Mesenchymal stem cell (in vitro differentiated cells and primary cell): Measurements from ENCODE around the gene SYTL2.

Source experiments
- DNase-seq: peaks from one replicate; pipeline ENCODE4 v3.0.0-alpha.2; 2013
- H2AFZ ChIP-seq: one replicate; pipeline ENCODE4 v1.6.1; 2013; ENCODE audit warnings: low read depth, mild to moderate bottlenecking, control low read depth, inconsistent platforms, low read length, moderate library complexity
- H2AK5ac ChIP-seq: 2 replicates; pipeline ENCODE4 v1.6.1; 2013; ENCODE audit warnings: low read length, moderate library complexity, mild to moderate bottlenecking, inconsistent platforms; ENCODE audit not compliant: severe bottlenecking
- H2BK120ac ChIP-seq: one replicate; pipeline ENCODE4 v1.6.1; 2013; ENCODE audit warnings: low read depth, mild to moderate bottlenecking, inconsistent platforms, low read length, moderate library complexity
- H2BK12ac ChIP-seq, 2 experiments: one replicate each; pipeline ENCODE4 v1.6.1; 2013; ENCODE audit warnings: inconsistent platforms in 2 of 2, low read length in 2 of 2, mild to moderate bottlenecking in 2 of 2, moderate library complexity in 2 of 2, control low read depth in 1 of 2
- H2BK15ac ChIP-seq: one replicate; pipeline ENCODE4 v1.6.1; 2013; ENCODE audit warnings: mild to moderate bottlenecking, low read depth, inconsistent platforms; ENCODE audit not compliant: poor library complexity, severe bottlenecking
- H2BK5ac ChIP-seq: 2 replicates; pipeline ENCODE4 v1.6.1; 2013; ENCODE audit warnings: low read depth, mild to moderate bottlenecking, low read length, control low read depth, inconsistent platforms; ENCODE audit not compliant: poor library complexity, severe bottlenecking
- H3K14ac ChIP-seq, 2 experiments: one replicate each; pipeline ENCODE4 v1.6.1; 2013; ENCODE audit warnings: inconsistent platforms in 2 of 2, low read length in 2 of 2, control low read depth in 1 of 2, mild to moderate bottlenecking in 1 of 2, moderate library complexity in 1 of 2
- H3K18ac ChIP-seq, 2 experiments: one replicate each; pipeline ENCODE4 v1.6.1; 2013; ENCODE audit warnings: inconsistent platforms in 2 of 2, low read length in 2 of 2, control low read depth in 1 of 2, low read depth in 1 of 2, mild to moderate bottlenecking in 1 of 2
- H3K23ac ChIP-seq, 2 experiments: one replicate each; pipeline ENCODE4 v1.6.1; 2013; ENCODE audit warnings: inconsistent platforms in 2 of 2, low read length in 2 of 2, mild to moderate bottlenecking in 2 of 2, moderate library complexity in 2 of 2, control low read depth in 1 of 2
- H3K27ac ChIP-seq: 2 replicates; pipeline ENCODE4 v1.5.1; 2013; ENCODE audit warnings: mild to moderate bottlenecking, moderate library complexity, low read length, control low read depth, inconsistent platforms; ENCODE audit not compliant: poor library complexity, severe bottlenecking
- H3K27me3 ChIP-seq, 2 experiments: 2 replicates each; pipeline versions ENCODE4 v1.6.1 to v1.7.0; 2013; ENCODE audit warnings: low read length in 2 of 2, mild to moderate bottlenecking in 2 of 2, moderate library complexity in 2 of 2, control low read depth in 1 of 2, inconsistent platforms in 1 of 2; ENCODE audit not compliant: control insufficient read depth in 1 of 2, insufficient read depth in 1 of 2
- H3K36me3 ChIP-seq, 2 experiments: 2 replicates each; pipeline versions ENCODE4 v1.6.1 to v1.7.0; 2013; ENCODE audit warnings: low read length in 2 of 2, control low read depth in 1 of 2, inconsistent platforms in 1 of 2, low read depth in 1 of 2, mild to moderate bottlenecking in 1 of 2; ENCODE audit not compliant: insufficient read depth in 2 of 2, control insufficient read depth in 1 of 2
- H3K4ac ChIP-seq, 2 experiments: one replicate each; pipeline ENCODE4 v1.6.1; 2013; ENCODE audit warnings: inconsistent platforms in 2 of 2, low read length in 2 of 2, mild to moderate bottlenecking in 2 of 2, moderate library complexity in 2 of 2, control low read depth in 1 of 2, low read depth in 1 of 2
- H3K4me1 ChIP-seq: 2 replicates; pipeline ENCODE4 v1.6.1; 2013; ENCODE audit warnings: low read depth, low read length, control low read depth; ENCODE audit not compliant: control insufficient read depth, insufficient read depth
- H3K4me2 ChIP-seq: 2 replicates; pipeline ENCODE4 v1.6.1; 2013; ENCODE audit warnings: low read length, mild to moderate bottlenecking, inconsistent platforms; ENCODE audit not compliant: poor library complexity, severe bottlenecking
- H3K4me3 ChIP-seq, 2 experiments: 2 replicates each; pipeline versions ENCODE4 v1.5.1 to v1.7.0; 2013; ENCODE audit warnings: low read length in 2 of 2, mild to moderate bottlenecking in 2 of 2, control low read depth in 1 of 2, low read depth in 1 of 2; ENCODE audit not compliant: insufficient read depth in 1 of 2
- H3K79me1 ChIP-seq: replicated peaks from 2 replicates; pipeline ENCODE4 v1.6.1; 2013; ENCODE audit warnings: mild to moderate bottlenecking, control low read depth, low read length, inconsistent platforms; ENCODE audit not compliant: poor library complexity, severe bottlenecking
- H3K9ac ChIP-seq: 2 replicates; pipeline ENCODE4 v1.7.0; 2013; ENCODE audit warnings: mild to moderate bottlenecking, low read length, moderate library complexity
- H3K9me3 ChIP-seq: 2 replicates; pipeline ENCODE4 v1.7.0; 2013; ENCODE audit warnings: mild to moderate bottlenecking, low read length; ENCODE audit not compliant: control insufficient read depth
- H4K8ac ChIP-seq: one replicate; pipeline ENCODE4 v1.6.1; 2013; ENCODE audit warnings: inconsistent platforms, mild to moderate bottlenecking, low read length, moderate library complexity
- H4K91ac ChIP-seq: one replicate; pipeline ENCODE4 v1.6.1; 2013; ENCODE audit warnings: mild to moderate bottlenecking, low read length, inconsistent platforms
- WGBS: methylation state at CpG from one replicate; pipeline ENCODE4 v1.1.7; 2013; ENCODE audit warnings: mixed read lengths; 5-methylcytosine and 5-hydroxymethylcytosine counted together

Gene SYTL2

GRCh38 chr11:85652786-85653447 lies 158.0 kb downstream of the SYTL2 start:
- H3K9ac ChIP-seq, result no peak overlapping the region
- H2AK5ac ChIP-seq, result no peak overlapping the region
- no peak overlapping the region for H3K4ac ChIP-seq
- H3K36me3 ChIP-seq, result peaks cover 3 to 66% of the 10 kb centered on the region in 2 experiments
- WGBS, result 100% methylated on average over 1 of the region's 3 CpGs
- no peak overlapping the region for H2AFZ ChIP-seq
- H4K91ac ChIP-seq, result no peak overlapping the region
- H3K18ac ChIP-seq, result no peak overlapping the region
- H4K8ac ChIP-seq, result no peak overlapping the region
- no peak overlapping the region for H2BK5ac ChIP-seq
- H2BK12ac ChIP-seq, result no peak overlapping the region
- no peak overlapping the region for H3K27ac ChIP-seq
- H3K4me3 ChIP-seq, result no peak overlapping the region
- no peak overlapping the region for H3K4me2 ChIP-seq
- H3K27me3 ChIP-seq, result no peaks in the 10 kb centered on the region
- H2BK15ac ChIP-seq, result no peak overlapping the region
- H2BK120ac ChIP-seq, result no peak overlapping the region
- no peaks in the 10 kb centered on the region for H3K9me3 ChIP-seq
- H3K23ac ChIP-seq, result no peak overlapping the region
- no peak for DNase-seq
- H3K79me1 ChIP-seq, result peaks cover 1% of the 10 kb centered on the region
- H3K14ac ChIP-seq, result no peak overlapping the region
- H3K4me1 ChIP-seq, result peaks cover 3% of the 10 kb centered on the region

DNA sequence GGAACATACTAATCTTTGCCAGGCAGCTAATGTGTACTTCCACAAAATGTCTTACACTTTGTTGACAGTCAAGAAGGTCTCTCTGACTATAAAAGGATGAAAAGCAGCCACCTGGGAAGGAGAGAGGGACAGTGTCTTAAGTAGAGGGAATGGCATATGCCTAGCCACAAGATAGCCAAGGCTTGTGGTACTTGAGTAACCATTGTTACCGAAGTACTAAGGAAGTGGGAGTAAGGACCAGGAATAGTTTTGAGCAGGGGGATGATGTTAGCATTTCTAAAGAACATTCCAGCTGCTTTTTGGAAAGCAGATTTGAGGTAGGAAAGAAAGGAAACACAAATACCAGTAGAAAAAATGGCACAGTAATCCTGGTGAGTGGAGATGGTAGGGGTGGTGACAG lies 159.8 kb downstream of the SYTL2 start:
- H3K27me3 ChIP-seq, result no peaks in the 10 kb centered on the region
- H3K27ac ChIP-seq, result no peak overlapping the region
- no peak for DNase-seq
- H4K8ac ChIP-seq, result no peak overlapping the region
- H3K4me3 ChIP-seq, result no peak overlapping the region
- no peak overlapping the region for H2AFZ ChIP-seq
- no peak overlapping the region for H2BK5ac ChIP-seq
- no peaks in the 10 kb centered on the region for H3K9me3 ChIP-seq
- H3K79me1 ChIP-seq, result peaks cover 1% of the 10 kb centered on the region
- H3K23ac ChIP-seq, result no peak overlapping the region
- H4K91ac ChIP-seq, result no peak overlapping the region
- H3K14ac ChIP-seq, result no peak overlapping the region
- WGBS, result 98% methylated on average over 1 of the region's 1 CpG
- H3K36me3 ChIP-seq, result peaks cover 3 to 48% of the 10 kb centered on the region in 2 experiments
- H2BK12ac ChIP-seq, result no peak overlapping the region
- H2AK5ac ChIP-seq, result no peak overlapping the region
- peaks cover 4% of the 10 kb centered on the region for H3K4me1 ChIP-seq
- H3K4ac ChIP-seq, result no peak overlapping the region
- H2BK15ac ChIP-seq, result no peak overlapping the region
- H3K18ac ChIP-seq, result no peak overlapping the region
- H2BK120ac ChIP-seq, result no peak overlapping the region
- no peak overlapping the region for H3K4me2 ChIP-seq
- H3K9ac ChIP-seq, result no peak overlapping the region

GRCh38 chr11:85647604-85648299 lies 163.2 kb downstream of the SYTL2 start, which contains the start of gene TMEM126A:
Gene TMEM126A, plus strand, starts transcription at chr11:85647967. Its CDS starts 2,289 bp downstream, at chr11:85650256.
- WGBS, result under 1% methylated on average over 30 of the region's 33 CpGs

DNA sequence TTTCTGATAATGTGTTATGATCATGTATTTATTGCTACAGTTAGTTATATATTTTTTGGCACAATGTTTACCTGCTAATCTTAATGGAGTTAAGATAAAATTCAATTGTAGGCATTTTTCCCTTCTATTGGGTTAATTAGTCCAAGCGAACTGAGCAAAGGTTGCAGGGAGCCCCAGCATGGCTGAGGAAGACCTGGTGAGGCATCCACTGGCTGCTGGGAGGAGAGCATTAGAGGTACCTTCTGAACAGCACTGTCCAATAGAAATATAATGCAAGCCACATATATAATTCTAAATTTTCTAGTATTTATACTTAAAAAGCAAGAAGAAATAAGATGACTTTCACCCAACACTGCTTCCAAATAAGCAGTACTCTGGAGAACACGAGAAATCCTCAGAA lies 163.9 kb downstream of the SYTL2 start:
- Histone ChIP-seq H2BK120ac (no peak overlapping the region), H3K27me3 (peaks cover 0 to 7% of the 10 kb centered on the region in 2 experiments), H2BK15ac (no peak overlapping the region), H3K23ac (no peak overlapping the region), H4K91ac (no peak overlapping the region), H3K18ac (no peak overlapping the region), H3K9me3 (no peaks in the 10 kb centered on the region), H3K79me1 (peaks cover 1% of the 10 kb centered on the region), H3K14ac (no peak overlapping the region), H2AFZ (no peak overlapping the region), H2BK12ac (no peak overlapping the region), H3K4me1 (peaks cover 4% of the 10 kb centered on the region), H3K27ac (no peak overlapping the region), H4K8ac (no peak overlapping the region), H3K4me3 (peak overlapping the region in 1 of 2 experiments; percentile 95), H3K36me3 (peaks cover 0 to 15% of the 10 kb centered on the region in 2 experiments), H2AK5ac (no peak overlapping the region), H3K9ac (peak overlapping the region; percentile 95), H2BK5ac (no peak overlapping the region), H3K4ac (peak overlapping the region in 1 of 2 experiments; percentile 49), H3K4me2 (peak overlapping the region; percentile 50)
- 67% methylated on average over 1 of the region's 2 CpGs for WGBS
- DNase-seq, result no peak

More at GRCh38 chr11:85647604-85648299, 163.2 kb downstream of the SYTL2 start, which contains the start of gene TMEM126A:
- Histone ChIP-seq H3K27ac (peak within 1 kb of the TSS; percentile 61), H3K4ac (peak within 1 kb of the TSS; percentile 49 to 57), H3K27me3 (peaks cover 0 to 7% of the 10 kb centered on the region in 2 experiments), H2AFZ (peak within 1 kb of the TSS; percentile 33), H2BK5ac (no peak within 1 kb of the TSS), H4K91ac (peak within 1 kb of the TSS; percentile 70), H3K14ac (no peak within 1 kb of the TSS), H2BK15ac (peak within 1 kb of the TSS; percentile 19), H3K36me3 (peaks cover 0 to 19% of the 10 kb centered on the region in 2 experiments), H3K18ac (peak within 1 kb of the TSS; percentile 72 to 73), H4K8ac (peak within 1 kb of the TSS; percentile 99), H3K79me1 (peaks cover 1% of the 10 kb centered on the region), H3K4me3 (peak within 1 kb of the TSS; percentile 73 to 95), H2BK120ac (no peak within 1 kb of the TSS), H2BK12ac (no peak within 1 kb of the TSS), H3K9ac (peak within 1 kb of the TSS; percentile 95), H2AK5ac (no peak within 1 kb of the TSS), H3K4me2 (peak within 1 kb of the TSS; percentile 50), H3K23ac (no peak within 1 kb of the TSS), H3K9me3 (no peaks in the 10 kb centered on the region), H3K4me1 (peaks cover 4% of the 10 kb centered on the region)
- peak; percentile 87 for DNase-seq
